ENCODE measurements around the gene TPK1.

DNA sequence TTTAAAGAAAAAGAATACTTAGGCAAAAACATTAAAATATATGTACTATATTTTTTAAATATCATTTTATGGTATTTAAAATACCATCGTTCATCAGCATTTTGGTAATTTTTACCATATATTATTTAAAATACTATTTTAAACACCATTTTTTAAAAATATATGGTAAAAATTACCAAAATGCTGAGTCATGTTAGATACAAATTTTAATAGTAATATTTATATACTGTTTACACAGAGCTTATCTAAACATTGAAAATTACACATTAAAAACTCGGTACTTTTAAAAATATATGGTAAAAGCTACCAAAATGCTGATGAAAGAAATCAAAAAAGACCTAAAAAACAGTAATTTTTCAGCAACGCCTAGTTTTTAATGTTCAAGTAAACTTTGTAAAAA is 105.6 kb downstream of the TPK1 start:
- TF ChIP-seq, protein P1, sequence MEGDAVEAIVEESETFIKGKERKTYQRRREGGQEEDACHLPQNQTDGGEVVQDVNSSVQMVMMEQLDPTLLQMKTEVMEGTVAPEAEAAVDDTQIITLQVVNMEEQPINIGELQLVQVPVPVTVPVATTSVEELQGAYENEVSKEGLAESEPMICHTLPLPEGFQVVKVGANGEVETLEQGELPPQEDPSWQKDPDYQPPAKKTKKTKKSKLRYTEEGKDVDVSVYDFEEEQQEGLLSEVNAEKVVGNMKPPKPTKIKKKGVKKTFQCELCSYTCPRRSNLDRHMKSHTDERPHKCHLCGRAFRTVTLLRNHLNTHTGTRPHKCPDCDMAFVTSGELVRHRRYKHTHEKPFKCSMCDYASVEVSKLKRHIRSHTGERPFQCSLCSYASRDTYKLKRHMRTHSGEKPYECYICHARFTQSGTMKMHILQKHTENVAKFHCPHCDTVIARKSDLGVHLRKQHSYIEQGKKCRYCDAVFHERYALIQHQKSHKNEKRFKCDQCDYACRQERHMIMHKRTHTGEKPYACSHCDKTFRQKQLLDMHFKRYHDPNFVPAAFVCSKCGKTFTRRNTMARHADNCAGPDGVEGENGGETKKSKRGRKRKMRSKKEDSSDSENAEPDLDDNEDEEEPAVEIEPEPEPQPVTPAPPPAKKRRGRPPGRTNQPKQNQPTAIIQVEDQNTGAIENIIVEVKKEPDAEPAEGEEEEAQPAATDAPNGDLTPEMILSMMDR (IDR thresholded peaks at IDR 0.05), result no peak
- TF ChIP-seq, protein P2, sequence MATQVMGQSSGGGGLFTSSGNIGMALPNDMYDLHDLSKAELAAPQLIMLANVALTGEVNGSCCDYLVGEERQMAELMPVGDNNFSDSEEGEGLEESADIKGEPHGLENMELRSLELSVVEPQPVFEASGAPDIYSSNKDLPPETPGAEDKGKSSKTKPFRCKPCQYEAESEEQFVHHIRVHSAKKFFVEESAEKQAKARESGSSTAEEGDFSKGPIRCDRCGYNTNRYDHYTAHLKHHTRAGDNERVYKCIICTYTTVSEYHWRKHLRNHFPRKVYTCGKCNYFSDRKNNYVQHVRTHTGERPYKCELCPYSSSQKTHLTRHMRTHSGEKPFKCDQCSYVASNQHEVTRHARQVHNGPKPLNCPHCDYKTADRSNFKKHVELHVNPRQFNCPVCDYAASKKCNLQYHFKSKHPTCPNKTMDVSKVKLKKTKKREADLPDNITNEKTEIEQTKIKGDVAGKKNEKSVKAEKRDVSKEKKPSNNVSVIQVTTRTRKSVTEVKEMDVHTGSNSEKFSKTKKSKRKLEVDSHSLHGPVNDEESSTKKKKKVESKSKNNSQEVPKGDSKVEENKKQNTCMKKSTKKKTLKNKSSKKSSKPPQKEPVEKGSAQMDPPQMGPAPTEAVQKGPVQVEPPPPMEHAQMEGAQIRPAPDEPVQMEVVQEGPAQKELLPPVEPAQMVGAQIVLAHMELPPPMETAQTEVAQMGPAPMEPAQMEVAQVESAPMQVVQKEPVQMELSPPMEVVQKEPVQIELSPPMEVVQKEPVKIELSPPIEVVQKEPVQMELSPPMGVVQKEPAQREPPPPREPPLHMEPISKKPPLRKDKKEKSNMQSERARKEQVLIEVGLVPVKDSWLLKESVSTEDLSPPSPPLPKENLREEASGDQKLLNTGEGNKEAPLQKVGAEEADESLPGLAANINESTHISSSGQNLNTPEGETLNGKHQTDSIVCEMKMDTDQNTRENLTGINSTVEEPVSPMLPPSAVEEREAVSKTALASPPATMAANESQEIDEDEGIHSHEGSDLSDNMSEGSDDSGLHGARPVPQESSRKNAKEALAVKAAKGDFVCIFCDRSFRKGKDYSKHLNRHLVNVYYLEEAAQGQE (IDR thresholded peaks at IDR 0.05), result no peak
